GM23248 (cell line): ENCODE results near the gene TCF7L2.

ENCODE experiments used
- EZH2 ChIP-seq: fragments of 200-600 bp; sonication (generic); IDR thresholded peaks from 2 replicates; pipeline ENCODE4 v1.6.1; 2018; ENCODE audit warnings: antibody characterized with exemption, mild to moderate bottlenecking; ENCODE audit not compliant: insufficient read depth, poor library complexity, severe bottlenecking
- EZH2phosphoT487 ChIP-seq: fragments of 200-600 bp; sonication (generic); IDR thresholded peaks from 2 replicates; pipeline ENCODE4 v1.6.1; 2018; ENCODE audit warnings: antibody characterized with exemption, moderate library complexity, mild to moderate bottlenecking, low read depth; ENCODE audit not compliant: insufficient read depth

GRCh38 chr10:113066561-113067312 is 116.7 kb downstream of the TCF7L2 start:
- no peak for TF ChIP-seq EZH2
- no peak for TF ChIP-seq EZH2phosphoT487
